ENCODE results near the gene ICA1. TPM values are rescaled to one million over a fixed set of nuclear protein-coding genes. Genes with fewer than 3 reads are reported as not detected.

The ICA1 gene
- total and polyA plus RNA-seq, 2 of the 4 experiments (the other 2 are of a cell fraction), result not detected

GRCh38 chr7:8142477-8142876 lies 119.5 kb downstream of the ICA1 start:
- no peak overlapping the region for H3K14ac ChIP-seq (replicated peaks; ENCODE audit: low read depth, low read length)
- H3K56ac ChIP-seq (ENCODE audit: extremely low read depth, insufficient read depth, low read length), result no peak overlapping the region
- no peak overlapping the region for H2BK120ac ChIP-seq (ENCODE audit: low read depth, low read length)
- no peaks in the 10 kb centered on the region for H3K4me1 ChIP-seq (ENCODE audit: control insufficient read depth, insufficient read depth, low read length)
- H4K91ac ChIP-seq (ENCODE audit: insufficient read depth, low read depth, low read length), result no peak overlapping the region
- BruUV-seq (replicated peaks), result no TSS peak
- ChIA-PET CTCF (no interaction called here), POLR2A (ENCODE audit: unreplicated experiment) (no interaction called here)
- no peaks in the 10 kb centered on the region for H4K20me1 ChIP-seq (ENCODE audit: insufficient read depth, low read length)
- no peak for ATAC-seq (ENCODE audit: low read depth)
- in situ Hi-C loops (cut with MboI; ENCODE audit: low sequenced_read_pairs) (no loop called here), intact Hi-C loops (cut with micrococcal nuclease) (no loop called here), dilution Hi-C loops (cut with HindIII; ENCODE audit: low sequenced_read_pairs, unreplicated experiment) (no loop called here)
- H3K4me3 ChIP-seq (ENCODE audit: insufficient read depth, low read depth, low read length), result no peak overlapping the region
- no peak overlapping the region for H3K4ac ChIP-seq (ENCODE audit: low read depth, low read length)
- H2BK15ac ChIP-seq (ENCODE audit: low read depth, low read length), result no peak overlapping the region
- TF ChIP-seq USF2 (IDR thresholded peaks at IDR 0.05; ENCODE audit: low read depth, low read length), result no peak
- no peak for TF ChIP-seq BHLHE40 (IDR thresholded peaks at IDR 0.05; ENCODE audit: low read depth, low read length)
- no peak for TF ChIP-seq RFX5 (IDR thresholded peaks at IDR 0.05; ENCODE audit: low read depth, low read length)
- TF ChIP-seq NFE2L2 (IDR thresholded peaks at IDR 0.05; ENCODE audit: low read depth, low read length), result no peak
- no peak for TF ChIP-seq CTCF (conservative IDR thresholded peaks at IDR 0.05; ENCODE audit: low read depth, low read length)
- no peak for TF ChIP-seq CEBPB (IDR thresholded peaks at IDR 0.05; ENCODE audit: low read depth, low read length)
- no peak for TF ChIP-seq RCOR1 (IDR thresholded peaks at IDR 0.05; ENCODE audit: insufficient replicate concordance, low read length)
- no peak for TF ChIP-seq FOS (IDR thresholded peaks at IDR 0.05; ENCODE audit: low read depth, low read length)
- no peak for TF ChIP-seq MAFK (IDR thresholded peaks at IDR 0.05; ENCODE audit: low read depth, low read length)
- no peak for TF ChIP-seq MAZ (IDR thresholded peaks at IDR 0.05; ENCODE audit: borderline replicate concordance, low read depth, low read length)
- TF ChIP-seq RAD21 (IDR thresholded peaks at IDR 0.05; ENCODE audit: low read length), result no peak
- TF ChIP-seq MXI1 (IDR thresholded peaks at IDR 0.05; ENCODE audit: borderline replicate concordance, low read depth, low read length), result no peak
- no peak for TF ChIP-seq CHD1 (IDR thresholded peaks at IDR 0.05; ENCODE audit: low read depth, low read length)
- TF ChIP-seq POLR2A (IDR thresholded peaks at IDR 0.05; ENCODE audit: low read depth, low read length), result no peak
- no peak for TF ChIP-seq ELK1 (IDR thresholded peaks at IDR 0.05; ENCODE audit: borderline replicate concordance, low read depth, low read length)
- TF ChIP-seq SMC3 (IDR thresholded peaks at IDR 0.05; ENCODE audit: low read depth, low read length), result no peak
- H2BK5ac ChIP-seq (ENCODE audit: low read depth, low read length, poor library complexity, severe bottlenecking), result no peak overlapping the region
- no peak for DNase-seq
- H3K9me3 ChIP-seq (ENCODE audit: control insufficient read depth, insufficient read depth, low read length), result no peaks in the 10 kb centered on the region
- no peak overlapping the region for H3K18ac ChIP-seq (ENCODE audit: low read depth, low read length)
- no peak overlapping the region for H4K8ac ChIP-seq (ENCODE audit: low read depth in 2 of 2, low read length in 2 of 2)
- no peak overlapping the region for H2AK9ac ChIP-seq (replicated peaks; ENCODE audit: low read depth, low read length, poor library complexity)
- no peaks in the 10 kb centered on the region; the same call in 1 of the 2 replicates for H3K27me3 ChIP-seq (ENCODE audit: control insufficient read depth, insufficient read depth, low read length)
- H3K36me3 ChIP-seq (ENCODE audit: control insufficient read depth, insufficient read depth, low read length), result no peaks in the 10 kb centered on the region
- no peak overlapping the region for H2AK5ac ChIP-seq (ENCODE audit: low read depth, low read length)
- H3K9me1 ChIP-seq (ENCODE audit: insufficient read depth, low read length), result no peaks in the 10 kb centered on the region
- no peak overlapping the region for H4K5ac ChIP-seq (ENCODE audit: low read depth, low read length)
- no peak overlapping the region for H3K23ac ChIP-seq (ENCODE audit: low read depth, low read length)
- H3K27ac ChIP-seq (ENCODE audit: insufficient read depth, low read length), result no peak overlapping the region
- no peak overlapping the region for H2BK20ac ChIP-seq (ENCODE audit: low read depth, low read length)
- H3K4me2 ChIP-seq (ENCODE audit: low read depth, low read length), result no peak overlapping the region
- WGBS, 2 experiments (ENCODE audit: extremely low coverage in 2 of 2, insufficient read length in 1 of 2), result no CpG with 5 or more reads among the region's 2 CpGs
- H3K9ac ChIP-seq (ENCODE audit: low read depth, low read length), result no peak overlapping the region
- H2AFZ ChIP-seq (replicated peaks; ENCODE audit: low read length, poor library complexity), result no peak overlapping the region
- H3K79me1 ChIP-seq (ENCODE audit: low read depth in 1 of 2, low read length in 2 of 2), result no peaks in the 10 kb centered on the region

All from IMR-90 (cell line).